HL-60 (cell line): ENCODE data around the gene RPH3AL.

Experiments
- DNase-seq, 2 experiments: peaks; one replicate each; pipeline ENCODE4 v3.0.0-alpha.2; 2010 to 2020; ENCODE audit warnings: low read depth in 1 of 2, low spot score in 1 of 2
- H3K27ac ChIP-seq: fragments of 250-450 bp; sonication (Bioruptor Pico); replicated peaks from 2 replicates; pipeline ENCODE4 v1.5.1; 2020; ENCODE audit warnings: mild to moderate bottlenecking, moderate library complexity
- H3K27me3 ChIP-seq: fragments of 250-450 bp; sonication (Bioruptor Pico); 2 replicates; pipeline ENCODE4 v1.5.1; 2021; ENCODE audit warnings: mild to moderate bottlenecking, moderate library complexity; ENCODE audit not compliant: insufficient read depth, poor library complexity, severe bottlenecking
- H3K4me3 ChIP-seq: replicated peaks from 2 replicates; pipeline ENCODE4 v1.5.1; 2011; ENCODE audit warnings: mild to moderate bottlenecking, control low read depth, low read length; ENCODE audit not compliant: insufficient read depth
- GABPA ChIP-seq: IDR thresholded peaks from 2 replicates; pipeline ENCODE4 v1.6.1; 2012; ENCODE audit warnings: low read depth
- POLR2AphosphoS5 ChIP-seq: IDR thresholded peaks from 2 replicates; pipeline ENCODE4 v1.6.1; 2012; ENCODE audit warnings: low read depth
- SPI1 ChIP-seq: IDR thresholded peaks from 2 replicates; pipeline ENCODE4 v1.6.1; 2012; ENCODE audit warnings: low read depth, mild to moderate bottlenecking, borderline replicate concordance
- long read RNA-seq: library from polyadenylated mRNA; unstranded; transcript quantifications from one replicate; pipeline ENCODE4 v2.0.0, GENCODE V29; 2020
- TF ChIP-seq, protein P1 (sequence below): IDR thresholded peaks from one replicate; pipeline ENCODE4 v1.5.1; 2011; ENCODE audit warnings: low read length, control low read depth, inconsistent platforms; ENCODE audit not compliant: insufficient read depth
- TF ChIP-seq, protein P2 (sequence below): IDR thresholded peaks from 2 replicates; pipeline ENCODE4 v1.6.1; 2012; ENCODE audit warnings: low read depth; ENCODE audit not compliant: insufficient replicate concordance

The RPH3AL gene, protein sequence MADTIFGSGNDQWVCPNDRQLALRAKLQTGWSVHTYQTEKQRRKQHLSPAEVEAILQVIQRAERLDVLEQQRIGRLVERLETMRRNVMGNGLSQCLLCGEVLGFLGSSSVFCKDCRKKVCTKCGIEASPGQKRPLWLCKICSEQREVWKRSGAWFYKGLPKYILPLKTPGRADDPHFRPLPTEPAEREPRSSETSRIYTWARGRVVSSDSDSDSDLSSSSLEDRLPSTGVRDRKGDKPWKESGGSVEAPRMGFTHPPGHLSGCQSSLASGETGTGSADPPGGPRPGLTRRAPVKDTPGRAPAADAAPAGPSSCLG
- long read RNA-seq, partial matches to known transcripts: 1 of 7 reads
- long read RNA-seq, other reads (novel, unspliced or antisense): 6 of 7 reads

DNA sequence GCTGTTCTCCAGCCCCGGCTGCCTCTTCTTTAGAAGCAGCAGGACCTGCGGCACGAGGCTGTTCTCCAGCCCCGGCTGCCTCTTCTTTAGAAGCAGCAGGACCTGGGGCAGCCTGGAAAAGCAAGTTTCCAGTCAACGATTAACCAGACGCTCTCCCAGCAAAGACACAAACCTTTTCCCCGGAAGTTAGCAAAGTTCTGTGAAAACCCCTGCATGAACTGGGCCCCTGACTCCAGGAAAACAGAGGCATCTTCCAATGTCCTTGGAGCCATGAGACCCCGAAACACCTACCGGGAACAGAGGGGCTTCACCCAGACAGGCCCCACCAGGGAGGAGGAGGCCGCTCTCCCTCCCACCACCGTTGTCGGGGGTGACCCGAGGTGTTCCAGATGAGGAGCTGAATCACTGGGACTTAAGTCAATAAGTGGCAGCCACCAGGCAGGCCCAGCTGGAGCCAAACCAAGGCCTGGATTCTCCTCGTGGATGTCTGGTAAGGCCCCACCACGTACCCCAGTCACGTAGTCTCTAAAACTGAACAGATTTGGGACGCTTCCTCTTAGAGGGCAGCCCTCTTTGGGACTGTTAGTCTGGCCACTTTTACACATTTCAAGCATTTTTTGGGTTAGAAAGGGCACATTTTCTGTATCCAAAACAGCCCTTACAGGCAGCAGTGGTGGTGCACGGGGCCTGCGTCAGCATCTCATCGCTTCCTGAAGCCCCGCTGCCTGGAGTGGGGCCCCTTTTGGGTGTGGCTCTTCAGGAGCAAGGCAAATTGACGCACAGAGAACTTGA, at the start of gene RPH3AL:
Gene RPH3AL (minus strand): TSS at position 387 of the 792 bp plus-strand sequence. CDS start 25,264 bp downstream, outside the sequence.
- Histone ChIP-seq H3K27ac (no peak within 1 kb of the TSS), H3K27me3 (no peaks in the 10 kb centered on the region), H3K4me3 (no peak within 1 kb of the TSS)
- TF ChIP-seq, protein P1, sequence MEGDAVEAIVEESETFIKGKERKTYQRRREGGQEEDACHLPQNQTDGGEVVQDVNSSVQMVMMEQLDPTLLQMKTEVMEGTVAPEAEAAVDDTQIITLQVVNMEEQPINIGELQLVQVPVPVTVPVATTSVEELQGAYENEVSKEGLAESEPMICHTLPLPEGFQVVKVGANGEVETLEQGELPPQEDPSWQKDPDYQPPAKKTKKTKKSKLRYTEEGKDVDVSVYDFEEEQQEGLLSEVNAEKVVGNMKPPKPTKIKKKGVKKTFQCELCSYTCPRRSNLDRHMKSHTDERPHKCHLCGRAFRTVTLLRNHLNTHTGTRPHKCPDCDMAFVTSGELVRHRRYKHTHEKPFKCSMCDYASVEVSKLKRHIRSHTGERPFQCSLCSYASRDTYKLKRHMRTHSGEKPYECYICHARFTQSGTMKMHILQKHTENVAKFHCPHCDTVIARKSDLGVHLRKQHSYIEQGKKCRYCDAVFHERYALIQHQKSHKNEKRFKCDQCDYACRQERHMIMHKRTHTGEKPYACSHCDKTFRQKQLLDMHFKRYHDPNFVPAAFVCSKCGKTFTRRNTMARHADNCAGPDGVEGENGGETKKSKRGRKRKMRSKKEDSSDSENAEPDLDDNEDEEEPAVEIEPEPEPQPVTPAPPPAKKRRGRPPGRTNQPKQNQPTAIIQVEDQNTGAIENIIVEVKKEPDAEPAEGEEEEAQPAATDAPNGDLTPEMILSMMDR: no peak
- no peak for TF ChIP-seq SPI1
- no peak for DNase-seq

DNA sequence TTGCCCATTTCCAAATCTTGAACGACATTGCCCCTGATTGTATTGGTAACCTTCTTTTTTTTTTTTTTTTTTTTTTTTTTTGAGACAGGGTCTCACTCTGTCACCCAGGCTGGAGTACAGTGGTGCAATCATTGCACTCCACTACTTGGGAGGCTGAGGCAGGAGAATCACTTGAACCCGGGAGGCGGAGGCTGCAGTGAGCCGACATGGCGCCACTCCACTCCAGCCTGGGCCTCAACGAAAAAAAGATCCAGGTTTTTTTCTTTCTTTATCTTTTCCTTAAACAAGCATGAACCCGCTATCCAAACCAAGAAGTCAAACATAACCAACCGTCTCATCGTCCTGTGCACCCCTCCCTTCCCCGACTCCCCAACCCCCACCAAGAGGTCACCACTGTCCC, 47.6 kb upstream of the RPH3AL start:
- TF ChIP-seq GABPA (no peak), SPI1 (no peak)
- TF ChIP-seq, protein P2, sequence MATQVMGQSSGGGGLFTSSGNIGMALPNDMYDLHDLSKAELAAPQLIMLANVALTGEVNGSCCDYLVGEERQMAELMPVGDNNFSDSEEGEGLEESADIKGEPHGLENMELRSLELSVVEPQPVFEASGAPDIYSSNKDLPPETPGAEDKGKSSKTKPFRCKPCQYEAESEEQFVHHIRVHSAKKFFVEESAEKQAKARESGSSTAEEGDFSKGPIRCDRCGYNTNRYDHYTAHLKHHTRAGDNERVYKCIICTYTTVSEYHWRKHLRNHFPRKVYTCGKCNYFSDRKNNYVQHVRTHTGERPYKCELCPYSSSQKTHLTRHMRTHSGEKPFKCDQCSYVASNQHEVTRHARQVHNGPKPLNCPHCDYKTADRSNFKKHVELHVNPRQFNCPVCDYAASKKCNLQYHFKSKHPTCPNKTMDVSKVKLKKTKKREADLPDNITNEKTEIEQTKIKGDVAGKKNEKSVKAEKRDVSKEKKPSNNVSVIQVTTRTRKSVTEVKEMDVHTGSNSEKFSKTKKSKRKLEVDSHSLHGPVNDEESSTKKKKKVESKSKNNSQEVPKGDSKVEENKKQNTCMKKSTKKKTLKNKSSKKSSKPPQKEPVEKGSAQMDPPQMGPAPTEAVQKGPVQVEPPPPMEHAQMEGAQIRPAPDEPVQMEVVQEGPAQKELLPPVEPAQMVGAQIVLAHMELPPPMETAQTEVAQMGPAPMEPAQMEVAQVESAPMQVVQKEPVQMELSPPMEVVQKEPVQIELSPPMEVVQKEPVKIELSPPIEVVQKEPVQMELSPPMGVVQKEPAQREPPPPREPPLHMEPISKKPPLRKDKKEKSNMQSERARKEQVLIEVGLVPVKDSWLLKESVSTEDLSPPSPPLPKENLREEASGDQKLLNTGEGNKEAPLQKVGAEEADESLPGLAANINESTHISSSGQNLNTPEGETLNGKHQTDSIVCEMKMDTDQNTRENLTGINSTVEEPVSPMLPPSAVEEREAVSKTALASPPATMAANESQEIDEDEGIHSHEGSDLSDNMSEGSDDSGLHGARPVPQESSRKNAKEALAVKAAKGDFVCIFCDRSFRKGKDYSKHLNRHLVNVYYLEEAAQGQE: no peak
- TF ChIP-seq, protein P1: no peak
- no peak for DNase-seq
- no peak overlapping the region for H3K4me3 ChIP-seq

DNA sequence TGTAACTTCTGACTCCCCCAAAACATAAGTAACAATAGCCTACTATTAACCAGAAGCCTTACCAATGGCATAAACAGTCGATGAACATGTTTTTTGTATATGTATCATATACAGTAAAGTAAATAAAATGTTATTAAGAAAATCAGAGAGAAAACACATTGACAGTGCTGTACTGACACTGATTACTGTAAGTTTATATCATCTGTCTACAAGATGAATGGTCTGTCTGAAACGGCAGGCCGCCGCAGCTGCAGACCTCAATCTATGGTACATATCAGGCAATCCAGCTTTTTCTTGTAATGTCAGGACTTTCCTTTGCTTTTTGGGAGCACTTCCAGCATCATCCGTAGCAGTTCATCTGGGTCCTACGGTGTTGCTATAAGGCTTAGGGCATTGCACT, 44.2 kb upstream of the RPH3AL start:
- DNase-seq: no peak
- H3K27ac ChIP-seq: no peak overlapping the region
- no peak overlapping the region for H3K4me3 ChIP-seq
- TF ChIP-seq, protein P2: no peak
- TF ChIP-seq SPI1: no peak
- no peaks in the 10 kb centered on the region for H3K27me3 ChIP-seq

More for the DNA sequence above, 47.6 kb upstream of the RPH3AL start:
- H3K27ac ChIP-seq: no peak overlapping the region
- no peaks in the 10 kb centered on the region for H3K27me3 ChIP-seq

DNA sequence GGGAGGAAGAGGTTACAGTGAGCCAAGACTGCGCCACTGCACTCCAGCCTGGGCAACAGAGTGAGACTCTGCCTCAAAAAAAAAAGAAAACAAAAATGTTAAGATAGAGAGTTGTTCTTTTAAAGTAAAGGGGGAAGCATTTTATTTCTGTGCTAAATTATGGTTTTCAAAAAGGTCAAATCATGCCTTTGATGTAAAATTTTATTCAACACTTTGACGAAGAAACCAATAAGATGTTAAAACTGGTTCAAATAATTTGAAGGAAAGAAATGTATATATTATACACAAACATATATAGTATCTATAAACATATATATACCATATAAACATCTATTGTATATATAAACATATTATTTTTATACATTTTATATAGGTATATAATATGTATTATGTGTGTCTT, 43.4 kb upstream of the RPH3AL start:
- H3K27ac ChIP-seq: no peak overlapping the region
- H3K4me3 ChIP-seq: no peak overlapping the region
- no peaks in the 10 kb centered on the region for H3K27me3 ChIP-seq
- TF ChIP-seq POLR2AphosphoS5 (no peak), SPI1 (no peak), GABPA (no peak)
- TF ChIP-seq, protein P1: no peak
- TF ChIP-seq, protein P2: no peak
- no peak for DNase-seq
